DOHH2 (cell line): ENCODE measurements around the gene ALG9.

Experiments used
- EZH2phosphoT487 ChIP-seq: fragments of 200-600 bp; sonication (generic); IDR thresholded peaks from 2 replicates; pipeline ENCODE4 v1.6.1; 2017; ENCODE audit warnings: borderline replicate concordance, mild to moderate bottlenecking, antibody characterized with exemption, low read length, moderate library complexity, mixed read lengths
- TF ChIP-seq, protein P1 (sequence below): fragments of 200-600 bp; sonication (generic); IDR thresholded peaks from one replicate; pipeline ENCODE4 v1.5.1; 2014; ENCODE audit warnings: antibody characterized with exemption, mild to moderate bottlenecking, low read depth, low read length; ENCODE audit not compliant: poor library complexity, severe bottlenecking

DNA sequence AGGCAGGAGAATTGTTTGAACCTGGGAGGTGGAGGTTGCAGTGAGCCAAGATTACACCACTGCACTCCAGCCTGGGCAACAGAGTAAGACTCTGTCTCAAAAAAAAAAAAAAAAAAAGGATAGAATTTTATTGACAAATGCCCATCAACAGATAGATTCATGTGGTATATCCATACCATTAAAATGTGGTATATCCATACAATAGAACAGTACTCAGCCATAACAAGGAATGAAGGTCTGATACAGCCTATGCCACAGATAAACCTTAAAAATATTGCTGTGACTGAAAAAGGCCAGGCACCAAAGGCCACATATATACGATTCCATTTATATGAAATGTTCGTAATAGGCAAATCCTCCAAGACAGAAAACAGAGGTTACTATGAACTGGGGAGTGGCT is 59.9 kb downstream of the ALG9 start:
- TF ChIP-seq, protein P1, sequence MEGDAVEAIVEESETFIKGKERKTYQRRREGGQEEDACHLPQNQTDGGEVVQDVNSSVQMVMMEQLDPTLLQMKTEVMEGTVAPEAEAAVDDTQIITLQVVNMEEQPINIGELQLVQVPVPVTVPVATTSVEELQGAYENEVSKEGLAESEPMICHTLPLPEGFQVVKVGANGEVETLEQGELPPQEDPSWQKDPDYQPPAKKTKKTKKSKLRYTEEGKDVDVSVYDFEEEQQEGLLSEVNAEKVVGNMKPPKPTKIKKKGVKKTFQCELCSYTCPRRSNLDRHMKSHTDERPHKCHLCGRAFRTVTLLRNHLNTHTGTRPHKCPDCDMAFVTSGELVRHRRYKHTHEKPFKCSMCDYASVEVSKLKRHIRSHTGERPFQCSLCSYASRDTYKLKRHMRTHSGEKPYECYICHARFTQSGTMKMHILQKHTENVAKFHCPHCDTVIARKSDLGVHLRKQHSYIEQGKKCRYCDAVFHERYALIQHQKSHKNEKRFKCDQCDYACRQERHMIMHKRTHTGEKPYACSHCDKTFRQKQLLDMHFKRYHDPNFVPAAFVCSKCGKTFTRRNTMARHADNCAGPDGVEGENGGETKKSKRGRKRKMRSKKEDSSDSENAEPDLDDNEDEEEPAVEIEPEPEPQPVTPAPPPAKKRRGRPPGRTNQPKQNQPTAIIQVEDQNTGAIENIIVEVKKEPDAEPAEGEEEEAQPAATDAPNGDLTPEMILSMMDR = no peak
- TF ChIP-seq EZH2phosphoT487 = no peak
